Inflammatory macrophage (primary cell): ENCODE data around the gene BRSK2.
A peak's percentile ranks its signal among the peaks of the same experiment; 100 is the strongest.

Source experiments
- DNase-seq, 2 donors: peaks; one replicate each; pipeline ENCODE4 v3.0.0-alpha.2; 2020 to 2022

Gene BRSK2

GRCh38 chr11:1469911-1470680 lies 80.4 kb downstream of the BRSK2 start:
- DNase-seq = no peak

DNA sequence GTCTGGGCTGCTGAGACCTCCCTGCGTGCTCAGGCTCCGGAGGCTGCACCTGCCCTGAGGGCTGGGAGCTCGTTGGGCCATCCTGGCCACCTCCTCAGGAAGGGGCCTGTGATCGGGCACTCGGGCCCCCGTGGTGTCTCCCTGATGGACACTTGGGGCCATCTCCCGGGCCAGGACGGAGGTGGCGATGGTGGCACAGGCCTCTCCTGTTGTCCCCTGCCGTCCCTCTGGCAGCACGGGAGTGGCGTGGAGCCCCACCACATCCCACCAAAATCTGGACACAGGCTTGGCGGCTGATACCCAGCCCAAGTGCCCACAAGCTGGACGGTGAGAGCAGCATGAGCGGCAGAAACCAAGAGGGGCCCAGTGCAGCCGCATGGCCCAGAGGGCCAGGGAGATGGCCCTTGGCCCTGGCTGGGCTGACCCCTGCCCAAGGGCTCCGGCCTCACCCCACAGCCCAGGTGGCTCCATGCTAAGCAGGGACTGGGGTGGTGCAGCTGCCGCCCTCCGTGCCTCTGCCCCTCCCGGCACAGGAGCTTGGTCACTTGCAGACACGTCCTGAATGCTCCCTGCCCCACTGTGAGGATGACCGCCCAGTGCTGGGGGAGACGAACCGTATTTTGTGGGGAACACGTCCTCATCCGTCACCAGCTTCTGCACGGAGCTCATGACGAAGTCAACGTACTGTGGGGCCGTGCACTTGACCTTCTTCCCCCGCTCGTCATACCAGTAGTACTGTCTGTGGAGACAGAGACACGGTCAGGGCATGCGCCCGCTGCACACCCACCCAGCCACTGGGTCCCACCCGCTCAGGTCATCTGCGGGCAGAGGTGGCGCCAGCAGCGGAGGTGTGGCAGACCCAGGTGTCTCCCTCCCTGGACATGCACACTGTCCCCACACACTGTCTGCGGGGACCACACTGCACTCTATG lies 81.2 kb downstream of the BRSK2 start:
- no peak for DNase-seq

GRCh38 chr11:1471736-1472135 lies 82.0 kb downstream of the BRSK2 start:
- DNase-seq = no peak

DNA sequence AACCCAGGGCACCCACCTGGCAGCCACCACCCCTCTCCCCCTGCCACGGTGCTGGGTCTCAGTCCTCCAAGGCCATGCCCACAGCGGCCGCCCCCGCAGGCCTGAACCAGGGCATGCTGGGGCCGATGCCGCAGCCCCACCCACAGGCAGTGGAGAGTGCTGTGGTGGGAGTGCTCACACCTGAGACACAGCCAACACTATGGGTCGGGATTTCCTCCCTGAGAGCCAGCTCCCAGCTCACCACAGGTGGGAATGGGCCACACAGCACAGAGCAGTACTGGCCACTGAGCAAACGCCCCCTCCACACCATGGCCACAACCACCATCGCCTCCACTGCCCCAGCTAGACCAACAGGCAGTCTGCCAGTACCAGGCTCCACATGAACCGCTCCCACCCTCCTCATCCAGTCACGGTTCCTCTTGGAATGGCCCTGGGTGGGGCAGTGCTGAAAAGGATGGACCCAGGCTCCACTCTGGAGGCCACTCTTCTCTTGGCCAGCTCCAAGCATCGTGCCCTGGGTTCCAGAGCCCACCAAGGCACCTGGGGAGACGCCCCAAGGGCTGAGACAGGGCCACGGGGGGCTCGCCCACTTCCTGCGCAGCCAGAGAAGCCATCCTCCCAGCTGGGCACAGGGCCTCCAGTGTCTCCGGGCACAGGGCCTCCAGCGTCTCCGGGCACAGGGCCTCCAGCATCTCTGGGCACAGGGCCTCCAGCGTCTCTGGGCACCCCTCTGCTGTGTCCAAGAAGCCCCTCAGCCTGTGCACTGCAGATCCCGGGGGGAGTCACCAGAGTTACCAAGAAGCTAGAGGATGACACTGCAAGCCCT lies 82.7 kb downstream of the BRSK2 start:
- DNase-seq = no peak

GRCh38 chr11:1473011-1473628 lies 83.4 kb downstream of the BRSK2 start:
- DNase-seq = no peak

- DNase-seq = no peak
These were observed 84.1 kb downstream of the BRSK2 start for GRCh38 chr11:1473786-1474185.

DNA sequence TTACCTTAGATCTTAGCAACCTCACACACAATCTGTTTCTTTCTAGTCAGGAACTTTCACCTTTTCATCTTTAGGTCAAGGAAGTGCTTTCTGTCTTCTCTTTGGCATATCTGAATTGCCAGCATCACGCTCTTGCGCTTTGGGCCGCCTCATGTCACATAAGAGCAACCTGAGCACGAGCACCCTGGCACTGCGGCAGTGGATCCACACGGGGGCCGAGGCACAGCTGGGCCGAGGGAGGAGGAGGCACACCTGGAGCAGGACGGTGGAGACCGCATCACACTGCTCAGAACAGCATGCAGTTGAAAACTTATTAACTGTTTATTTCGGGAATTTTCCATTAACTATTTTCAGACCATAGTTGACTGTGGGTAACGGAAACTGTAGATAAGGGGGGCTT lies 86.1 kb downstream of the BRSK2 start:
- DNase-seq = no peak

GRCh38 chr11:1476940-1477736 lies 87.4 kb downstream of the BRSK2 start:
- DNase-seq = no peak

GRCh38 chr11:1478011-1478410 lies 88.3 kb downstream of the BRSK2 start:
- DNase-seq = no peak

- peak; percentile 31 to 56 for DNase-seq
These were observed 88.8 kb downstream of the BRSK2 start for GRCh38 chr11:1478544-1478943.

DNA sequence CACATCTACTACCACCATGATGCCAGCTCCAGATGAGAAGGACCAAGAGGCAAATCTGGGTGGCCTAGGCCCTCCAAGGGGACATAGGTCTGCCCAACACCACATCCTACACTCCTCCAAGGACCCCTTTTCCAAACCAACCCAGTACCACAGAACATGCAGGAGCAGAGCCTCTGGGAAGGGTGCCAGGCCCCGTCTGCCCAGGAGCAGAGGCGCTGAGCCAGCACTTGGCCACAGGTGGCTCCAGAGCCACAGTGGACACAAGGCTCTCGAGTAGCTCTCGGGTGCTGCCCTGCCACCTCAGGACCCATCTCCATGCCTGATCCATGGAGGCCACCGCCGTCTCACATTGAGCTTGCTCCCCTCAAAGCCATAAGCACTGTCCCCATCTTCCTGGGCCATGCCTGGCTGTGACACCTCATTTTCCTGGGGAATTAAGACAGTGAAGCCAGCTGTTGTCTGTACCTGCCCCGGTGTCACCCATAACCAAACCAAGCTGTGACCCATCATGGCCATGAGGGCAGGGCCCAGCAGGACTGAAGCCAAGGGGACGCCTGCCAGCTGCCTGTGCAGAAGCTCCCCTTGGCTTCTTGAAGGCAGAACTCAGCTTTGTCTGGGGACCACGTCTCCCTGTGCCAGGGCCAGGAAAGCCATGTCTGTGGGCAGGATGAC lies 89.4 kb downstream of the BRSK2 start:
- no peak for DNase-seq

DNA sequence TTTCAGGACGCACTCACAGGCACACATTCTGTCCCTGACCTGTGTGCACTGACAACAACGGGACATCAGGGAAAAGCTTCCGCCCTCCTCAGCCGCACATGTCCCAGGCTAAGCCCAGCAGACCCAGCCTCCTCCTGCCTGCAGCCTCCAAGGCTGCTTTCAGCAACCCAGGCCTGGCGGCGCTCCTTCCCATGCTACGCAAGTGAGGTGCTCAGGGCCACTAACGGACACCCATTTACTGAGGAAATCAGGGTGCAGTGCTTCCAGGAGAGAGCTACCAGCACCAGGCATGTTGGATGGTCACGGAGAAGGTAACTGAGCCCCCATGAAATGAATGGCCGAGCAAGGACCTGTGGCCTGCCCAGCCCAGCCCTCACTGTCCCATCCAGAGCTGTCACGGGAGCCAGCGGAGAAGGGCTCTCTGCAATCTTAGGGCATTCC lies 90.0 kb downstream of the BRSK2 start:
- no peak for DNase-seq

DNA sequence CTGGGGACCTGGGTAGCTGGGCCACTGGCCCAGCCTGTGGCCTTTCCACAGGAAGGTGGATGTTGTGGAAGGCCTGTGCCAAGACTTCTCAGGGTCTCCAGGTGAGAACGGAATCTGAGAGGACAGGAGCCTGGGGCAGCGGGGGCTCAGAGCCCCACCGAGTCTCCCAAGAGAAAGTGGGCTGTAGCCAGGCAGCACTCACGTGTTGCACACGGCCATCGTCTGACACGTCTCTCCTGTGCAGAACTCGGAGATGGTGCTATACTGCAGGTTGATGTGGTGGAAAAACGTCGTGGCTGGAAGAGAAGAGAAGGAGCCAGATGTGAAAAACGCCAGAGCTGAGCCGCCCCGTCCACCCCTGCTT lies 90.4 kb downstream of the BRSK2 start:
- DNase-seq = no peak

DNA sequence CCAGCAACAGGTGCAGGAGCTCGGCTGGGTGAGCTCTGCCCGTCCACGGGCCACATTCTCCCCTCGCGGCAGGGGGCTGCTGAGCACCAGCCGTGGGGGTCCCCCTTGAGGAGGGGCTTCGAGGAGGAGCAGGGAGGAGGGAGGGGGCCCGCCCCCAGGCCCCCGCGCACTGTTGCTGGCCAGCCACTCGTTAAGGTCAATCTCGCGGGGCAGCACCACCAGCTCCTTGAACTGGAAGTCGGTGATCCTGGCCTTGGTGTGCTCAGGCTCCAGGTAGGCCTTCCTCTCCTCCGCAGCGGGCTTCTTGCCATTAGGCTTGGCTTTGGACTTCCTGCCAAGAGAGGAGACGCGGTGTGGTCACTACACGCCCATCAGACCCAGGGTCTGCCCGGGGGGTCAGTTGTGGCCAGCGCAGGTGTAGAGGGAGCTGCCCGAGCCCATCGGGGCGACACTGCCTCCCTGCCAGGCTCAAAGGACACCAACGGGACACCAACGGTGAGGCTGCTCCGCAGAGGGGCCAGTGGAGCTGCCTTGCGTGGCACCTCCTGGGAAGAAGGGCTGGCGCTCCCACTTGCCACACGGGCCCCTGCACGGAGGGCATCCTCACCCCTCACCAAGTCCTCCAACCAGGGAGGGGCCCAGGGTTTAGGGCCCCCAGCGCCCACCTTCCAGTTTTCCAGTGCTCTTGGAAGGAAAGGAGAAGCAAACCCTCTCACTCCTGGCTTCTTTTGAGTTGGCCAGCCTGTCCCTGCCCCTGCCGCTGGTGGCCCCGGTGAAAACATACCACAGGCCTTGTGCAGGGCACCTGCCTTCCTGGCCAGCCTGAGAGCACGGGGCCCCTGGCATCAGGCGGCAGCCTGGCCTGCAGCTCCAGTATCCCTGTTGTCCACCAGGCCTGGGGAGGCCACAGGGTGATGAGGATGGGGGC lies 91.1 kb downstream of the BRSK2 start:
- no peak for DNase-seq

DNA sequence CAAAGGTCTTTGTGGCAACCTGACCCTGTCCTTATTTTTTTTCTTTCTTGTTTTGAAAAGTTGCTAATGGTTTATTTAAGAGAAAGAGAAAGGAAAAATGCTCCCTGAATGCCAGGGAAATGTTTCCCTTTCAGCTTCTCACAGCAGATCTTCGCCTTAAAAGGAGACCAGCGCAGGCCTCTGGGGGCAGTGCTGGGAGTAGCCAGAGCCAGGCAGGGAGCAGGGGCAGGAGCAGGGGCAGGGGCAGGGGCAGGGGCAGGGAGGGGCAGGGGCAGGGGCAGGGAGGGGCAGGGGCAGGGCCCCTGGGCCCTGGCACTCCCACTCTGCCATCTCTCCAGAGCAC lies 91.7 kb downstream of the BRSK2 start:
- no peak for DNase-seq

DNA sequence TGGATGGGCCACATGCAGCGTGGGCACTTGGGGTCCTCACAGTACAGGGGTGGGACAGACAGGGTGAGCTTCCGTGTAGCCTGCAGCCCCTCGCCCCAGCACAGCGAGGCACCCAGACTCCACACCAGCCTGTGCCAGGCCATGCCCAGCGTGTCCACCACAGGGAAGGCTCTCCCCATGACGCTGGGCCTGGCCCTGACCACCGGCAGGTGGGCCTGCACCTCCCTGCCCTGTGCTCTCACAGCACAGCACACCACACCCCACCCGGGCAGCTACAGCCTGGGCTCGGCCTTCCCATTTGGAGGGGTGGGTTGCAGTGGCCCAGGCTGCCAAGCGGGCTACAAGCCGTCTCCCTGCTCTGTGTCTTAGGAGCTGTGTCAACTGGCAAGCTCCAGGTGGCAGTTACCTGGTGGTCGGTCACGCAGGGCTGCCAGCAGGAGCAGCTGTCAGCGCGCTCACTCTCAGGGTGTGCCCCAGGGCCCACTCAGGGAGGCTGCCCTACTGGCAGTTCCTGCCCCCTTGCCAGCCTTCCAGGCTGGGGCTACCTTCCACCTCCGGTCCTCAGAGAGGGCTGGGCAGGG lies 92.2 kb downstream of the BRSK2 start:
- no peak for DNase-seq

- DNase-seq = no peak
These were observed 93.1 kb downstream of the BRSK2 start for GRCh38 chr11:1482581-1483444.

DNA sequence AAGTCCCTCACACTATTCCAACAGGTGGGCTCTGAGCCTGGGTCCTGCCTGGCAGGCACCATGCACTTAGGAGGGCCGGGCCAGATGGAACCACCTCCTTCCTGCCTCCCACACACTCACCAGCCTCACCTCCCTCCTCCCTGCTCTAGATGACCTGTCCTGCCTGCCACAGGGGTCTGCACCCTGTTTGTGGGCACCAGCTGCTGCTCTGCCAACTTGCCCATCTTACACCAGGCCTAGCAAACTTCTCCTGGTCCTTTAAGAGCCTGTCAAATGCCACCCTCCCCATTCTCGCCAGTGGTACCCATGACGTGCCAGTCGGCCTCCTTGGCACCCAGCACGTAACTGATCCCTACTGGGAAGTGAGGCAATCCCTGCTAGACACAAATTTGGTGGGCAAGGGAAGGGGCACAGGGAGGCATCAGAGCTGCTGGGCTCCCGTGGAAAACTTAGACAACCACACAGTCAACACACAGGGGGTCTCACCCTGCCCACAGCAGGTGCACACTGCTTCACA lies 93.8 kb downstream of the BRSK2 start:
- DNase-seq = no peak
